Tibial artery (tissue), 4 donors: ENCODE measurements around the gene CCDC66.

ENCODE experiments used
- DNase-seq, 2 donors: peaks; one replicate each; pipeline ENCODE4 v3.0.0-alpha.2; 2019
- H3K27ac ChIP-seq, 2 donors: fragments of 200-600 bp; sonication (generic) in 1 of 2; 1 replicate in 1 of 2; 2 replicates in 1 of 2; pipeline ENCODE4 v1.5.1; 2018 to 2019; ENCODE audit warnings: mild to moderate bottlenecking in 1 of 2
- H3K27me3 ChIP-seq, 2 donors: fragments of 200-600 bp; sonication (generic) in 1 of 2; one replicate each; pipeline versions ENCODE4 v1.5.1 to v1.6.0; 2016 to 2019
- H3K36me3 ChIP-seq, 3 donors: fragments of 200-600 bp; sonication (generic) in 2 of 3; one replicate each; pipeline ENCODE4 v1.5.1; 2016 to 2019; ENCODE audit warnings: mild to moderate bottlenecking in 2 of 3
- H3K4me1 ChIP-seq, 4 donors: fragments of 200-600 bp; sonication (generic) in 2 of 4; 1 replicate in 3 of 4; 2 replicates in 1 of 4; pipeline ENCODE4 v1.5.1; 2016 to 2019
- H3K4me3 ChIP-seq, 2 donors: fragments of 200-600 bp; sonication (generic) in 1 of 2; 1 replicate in 1 of 2; 2 replicates in 1 of 2; pipeline ENCODE4 v1.5.1; 2018 to 2019; ENCODE audit warnings: mild to moderate bottlenecking in 2 of 2
- H3K9me3 ChIP-seq, 3 donors: fragments of 200-600 bp; sonication (generic) in 1 of 3; one replicate each; pipeline ENCODE4 v1.5.1; 2016 to 2019
- intact Hi-C: fragments of 100-400 bp; cut with DNase I; formaldehyde crosslinking; loops from one replicate; pipeline ENCODE4 v1.15.0; 2023; ENCODE audit warnings: low total_unique reads
- TF ChIP-seq, protein P1 (sequence below), 2 experiments: fragments of 200-600 bp in 1 of 2; fragments of 450-650 bp in 1 of 2; IDR thresholded peaks; one replicate each; pipeline ENCODE4 v1.5.1; 2017 to 2019; ENCODE audit warnings: antibody characterized with exemption in 2 of 2, mild to moderate bottlenecking in 1 of 2, moderate library complexity in 1 of 2

The CCDC66 gene

DNA sequence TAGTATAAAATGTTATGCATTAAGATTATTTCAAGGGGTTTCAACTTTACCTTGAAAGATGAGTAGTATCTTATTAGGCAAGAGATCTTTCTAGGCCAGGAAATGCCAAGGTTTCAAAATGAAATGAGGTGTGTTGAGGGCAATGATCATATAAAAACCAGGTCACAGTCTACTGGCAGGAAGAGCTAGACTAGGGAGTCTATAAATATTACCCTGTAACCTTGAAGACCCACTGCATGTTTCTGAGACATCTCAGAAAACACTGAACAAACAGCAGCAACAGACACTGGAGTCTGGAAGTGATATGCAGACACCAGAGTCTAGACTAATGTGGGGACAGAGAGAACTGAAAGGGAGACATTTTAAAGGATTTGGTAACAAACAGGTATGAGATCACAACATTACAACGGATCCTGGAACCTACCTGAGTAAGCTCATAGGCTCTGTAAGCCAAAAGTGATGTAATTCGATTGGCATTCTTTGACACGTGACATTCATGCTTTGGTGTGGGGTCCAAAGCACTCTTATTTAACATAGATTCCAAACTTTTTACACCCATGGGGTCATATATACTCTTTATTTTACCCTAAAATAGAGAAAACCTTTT is 111.1 kb downstream of the CCDC66 start:
- Histone ChIP-seq H3K36me3 (peaks cover 66 to 94% (median 67%) of the 10 kb centered on the region in 3 donors), H3K9me3 (no peaks in the 10 kb centered on the region), H3K4me1 (no peaks in the 10 kb centered on the region), H3K27me3 (no peaks in the 10 kb centered on the region), H3K27ac (no peak overlapping the region), H3K4me3 (no peak overlapping the region)
- TF ChIP-seq, protein P1, sequence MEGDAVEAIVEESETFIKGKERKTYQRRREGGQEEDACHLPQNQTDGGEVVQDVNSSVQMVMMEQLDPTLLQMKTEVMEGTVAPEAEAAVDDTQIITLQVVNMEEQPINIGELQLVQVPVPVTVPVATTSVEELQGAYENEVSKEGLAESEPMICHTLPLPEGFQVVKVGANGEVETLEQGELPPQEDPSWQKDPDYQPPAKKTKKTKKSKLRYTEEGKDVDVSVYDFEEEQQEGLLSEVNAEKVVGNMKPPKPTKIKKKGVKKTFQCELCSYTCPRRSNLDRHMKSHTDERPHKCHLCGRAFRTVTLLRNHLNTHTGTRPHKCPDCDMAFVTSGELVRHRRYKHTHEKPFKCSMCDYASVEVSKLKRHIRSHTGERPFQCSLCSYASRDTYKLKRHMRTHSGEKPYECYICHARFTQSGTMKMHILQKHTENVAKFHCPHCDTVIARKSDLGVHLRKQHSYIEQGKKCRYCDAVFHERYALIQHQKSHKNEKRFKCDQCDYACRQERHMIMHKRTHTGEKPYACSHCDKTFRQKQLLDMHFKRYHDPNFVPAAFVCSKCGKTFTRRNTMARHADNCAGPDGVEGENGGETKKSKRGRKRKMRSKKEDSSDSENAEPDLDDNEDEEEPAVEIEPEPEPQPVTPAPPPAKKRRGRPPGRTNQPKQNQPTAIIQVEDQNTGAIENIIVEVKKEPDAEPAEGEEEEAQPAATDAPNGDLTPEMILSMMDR (IDR thresholded peaks at IDR 0.05) = no peak
- DNase-seq = no peak
- intact Hi-C loops = no loop called here
